SK-N-SH (cell line): ENCODE measurements around the gene MGRN1. TPM values are rescaled to one million over a fixed set of nuclear protein-coding genes. Genes with fewer than 3 reads are reported as not detected.
A peak's percentile ranks its signal among the peaks of the same experiment; 100 is the strongest.
"Not testable (repeated sequence)": the region's sequence is repeated elsewhere in the genome, so short reads cannot be mapped to it uniquely, and the experiment has no call there.

Source experiments
- CTCF ChIA-PET: fragments of 300-600, 350-600 bp; formaldehyde crosslinking; extraction: SDS; loops from one replicate; lab custom pipeline; 2021; lab: Yijun Ruan, JAX
- POLR2A ChIA-PET: fragments of 350-600 bp; sonication (Branson Sonifier 250); formaldehyde crosslinking; extraction: SDS; loops from one replicate; lab custom pipeline; 2020; ENCODE audit warnings: antibody characterized with exemption, inconsistent platforms; lab: Yijun Ruan, JAX
- DNase-seq: peaks from one replicate; pipeline ENCODE4 v3.0.0; 2012
- H2AFZ ChIP-seq: fragments of 200-600 bp; sonication (generic); 2 replicates; pipeline ENCODE4 v1.8.1; 2016; ENCODE audit warnings: antibody characterized with exemption, mild to moderate bottlenecking, low read depth
- H3F3A ChIP-seq: fragments of 200-600 bp; sonication (generic); replicated peaks from 2 replicates; pipeline ENCODE3; 2016; ENCODE audit warnings: antibody characterized with exemption, mild to moderate bottlenecking; ENCODE audit not compliant: insufficient read depth
- H3K27ac ChIP-seq, 2 experiments: fragments of 200-500 bp in 1 of 2; fragments of 200-600 bp in 1 of 2; sonication (Bioruptor generic) in 1 of 2; sonication (generic), shearing (Covaris generic) in 1 of 2; 2 replicates each; pipeline versions ENCODE4 v1.5.1 to v1.6.1; 2014 to 2016; ENCODE audit warnings: low read depth in 2 of 2, inconsistent platforms in 1 of 2, low read length in 1 of 2, mild to moderate bottlenecking in 1 of 2, mixed read lengths in 1 of 2
- H3K27me3 ChIP-seq: fragments of 200-600 bp; sonication (generic), shearing (Covaris generic); 2 replicates; pipeline ENCODE4 v1.6.1; 2016; ENCODE audit warnings: mixed run types; ENCODE audit not compliant: insufficient read depth
- H3K36me3 ChIP-seq, 2 experiments: fragments of 200-500 bp in 1 of 2; fragments of 200-600 bp in 1 of 2; sonication (Bioruptor generic) in 1 of 2; sonication (generic) in 1 of 2; replicated peaks in 1 of 2; 2 replicates each; pipeline versions ENCODE3 to v1.5.1; 2014 to 2016; ENCODE audit warnings: low read length in 1 of 2, mild to moderate bottlenecking in 1 of 2; ENCODE audit not compliant: insufficient read depth in 2 of 2, control insufficient read depth in 1 of 2
- H3K4me1 ChIP-seq, 2 experiments: fragments of 200-500 bp in 1 of 2; fragments of 200-600 bp in 1 of 2; sonication (Bioruptor generic) in 1 of 2; sonication (generic), shearing (Covaris generic) in 1 of 2; 2 replicates each; pipeline versions ENCODE4 v1.5.1 to v1.6.1; 2014 to 2016; ENCODE audit warnings: low read depth in 1 of 2, low read length in 1 of 2, mixed run types in 1 of 2; ENCODE audit not compliant: insufficient read depth in 2 of 2, control insufficient read depth in 1 of 2
- H3K4me2 ChIP-seq: fragments of 200-600 bp; sonication (generic), shearing (Covaris generic); 2 replicates; pipeline ENCODE4 v1.6.1; 2017; ENCODE audit warnings: mixed run types
- H3K4me3 ChIP-seq, 2 experiments: fragments of 200-500 bp in 1 of 2; fragments of 200-600 bp in 1 of 2; sonication (Bioruptor generic) in 1 of 2; sonication (generic), shearing (Covaris generic) in 1 of 2; 2 replicates each; pipeline versions ENCODE4 v1.5.1 to v1.8.1; 2014 to 2016; ENCODE audit warnings: low read depth in 2 of 2, inconsistent platforms in 1 of 2, low read length in 1 of 2, mild to moderate bottlenecking in 1 of 2, mixed read lengths in 1 of 2, moderate library complexity in 1 of 2
- H3K79me2 ChIP-seq: fragments of 200-600 bp; sonication (generic); 2 replicates; pipeline ENCODE4 v1.8.1; 2017; ENCODE audit warnings: mild to moderate bottlenecking; ENCODE audit not compliant: insufficient read depth
- H3K9ac ChIP-seq: fragments of 200-600 bp; sonication (generic); 2 replicates; pipeline ENCODE4 v1.6.1; 2017; ENCODE audit warnings: mixed run types
- H3K9me2 ChIP-seq: fragments of 200-600 bp; sonication (generic); 2 replicates; pipeline ENCODE4 v1.6.1; 2017; ENCODE audit warnings: mixed run types
- H3K9me3 ChIP-seq: fragments of 200-600 bp; sonication (generic); 2 replicates; pipeline ENCODE4 v1.6.1; 2017; ENCODE audit warnings: mixed run types, mild to moderate bottlenecking, moderate library complexity
- H4K20me1 ChIP-seq: fragments of 200-600 bp; sonication (generic); 2 replicates; pipeline ENCODE4 v1.6.1; 2017; ENCODE audit warnings: mild to moderate bottlenecking, mixed run types; ENCODE audit not compliant: insufficient read depth
- CHD2 ChIP-seq: fragments of 150-350 bp; IDR thresholded peaks from 2 replicates; pipeline ENCODE4 v1.6.1; 2018; ENCODE audit warnings: low read length; ENCODE audit not compliant: partially characterized antibody
- ELF1 ChIP-seq: IDR thresholded peaks from 2 replicates; pipeline ENCODE4 v1.4.0; 2012
- FOSL2 ChIP-seq: IDR thresholded peaks from 2 replicates; pipeline ENCODE4 v1.4.0; 2012; ENCODE audit warnings: low read depth, mild to moderate bottlenecking, moderate library complexity, borderline replicate concordance
- FOXM1 ChIP-seq: IDR thresholded peaks from 2 replicates; pipeline ENCODE4 v1.4.0; 2012; ENCODE audit warnings: low read depth, mild to moderate bottlenecking
- JUND ChIP-seq: IDR thresholded peaks from 2 replicates; pipeline ENCODE4 v1.4.0; 2012
- MEF2A ChIP-seq: IDR thresholded peaks from 2 replicates; pipeline ENCODE4 v1.4.0; 2012; ENCODE audit warnings: low read depth, borderline replicate concordance
- NFIC ChIP-seq: IDR thresholded peaks from 2 replicates; pipeline ENCODE4 v1.4.0; 2012; ENCODE audit warnings: borderline replicate concordance
- RAD21 ChIP-seq: IDR thresholded peaks from 2 replicates; pipeline ENCODE4 v1.6.1; 2012; ENCODE audit warnings: mild to moderate bottlenecking, low read length
- RFX5 ChIP-seq: IDR thresholded peaks from 2 replicates; pipeline ENCODE4 v1.6.1; 2012; ENCODE audit warnings: mild to moderate bottlenecking, improper control_type of control experiment, low read length
- RXRA ChIP-seq: IDR thresholded peaks from 2 replicates; pipeline ENCODE4 v1.4.0; 2012; ENCODE audit warnings: low read depth, mild to moderate bottlenecking, borderline replicate concordance
- SIN3A ChIP-seq: IDR thresholded peaks from 2 replicates; pipeline ENCODE4 v1.6.1; 2012; ENCODE audit warnings: low read depth, mild to moderate bottlenecking, low read length, moderate library complexity, borderline replicate concordance
- TEAD4 ChIP-seq: IDR thresholded peaks from 2 replicates; pipeline ENCODE4 v1.4.0; 2012; ENCODE audit warnings: mild to moderate bottlenecking, borderline replicate concordance; ENCODE audit not compliant: insufficient read depth
- WGBS: methylation state at CpG from one replicate; pipeline ENCODE4 v1.1.6; 2017; ENCODE audit warnings: low lambda C conversion rate; 5-methylcytosine and 5-hydroxymethylcytosine counted together
- polyA plus RNA-seq, 3 experiments: library from polyadenylated mRNA; depleted of rRNA; stranded (reverse); fragments of >200 nt; gene quantifications; 2 replicates each; pipeline ENCODE4 v1.2.3, GENCODE V29; 2012
- TF ChIP-seq, protein P1 (sequence below): fragments of 200-600 bp; sonication (generic); IDR thresholded peaks from 2 replicates; pipeline ENCODE4 v1.6.1; 2017; ENCODE audit warnings: antibody characterized with exemption, mild to moderate bottlenecking, moderate library complexity
- TF ChIP-seq, protein P2 (sequence below): fragments of 150-350 bp; IDR thresholded peaks from 2 replicates; pipeline ENCODE4 v1.6.1; 2016; ENCODE audit warnings: mild to moderate bottlenecking, low read depth, low read length
- TF ChIP-seq, protein P3 (sequence below): IDR thresholded peaks from 2 replicates; pipeline ENCODE4 v1.4.0; 2012; ENCODE audit warnings: low read depth, borderline replicate concordance
- TF ChIP-seq, protein P4 (sequence below): IDR thresholded peaks from 2 replicates; pipeline ENCODE4; 2012

Gene MGRN1
- polyA plus RNA-seq, 1 of the 3 experiments (the other 2 are of a cell fraction) = 13.3 TPM

DNA sequence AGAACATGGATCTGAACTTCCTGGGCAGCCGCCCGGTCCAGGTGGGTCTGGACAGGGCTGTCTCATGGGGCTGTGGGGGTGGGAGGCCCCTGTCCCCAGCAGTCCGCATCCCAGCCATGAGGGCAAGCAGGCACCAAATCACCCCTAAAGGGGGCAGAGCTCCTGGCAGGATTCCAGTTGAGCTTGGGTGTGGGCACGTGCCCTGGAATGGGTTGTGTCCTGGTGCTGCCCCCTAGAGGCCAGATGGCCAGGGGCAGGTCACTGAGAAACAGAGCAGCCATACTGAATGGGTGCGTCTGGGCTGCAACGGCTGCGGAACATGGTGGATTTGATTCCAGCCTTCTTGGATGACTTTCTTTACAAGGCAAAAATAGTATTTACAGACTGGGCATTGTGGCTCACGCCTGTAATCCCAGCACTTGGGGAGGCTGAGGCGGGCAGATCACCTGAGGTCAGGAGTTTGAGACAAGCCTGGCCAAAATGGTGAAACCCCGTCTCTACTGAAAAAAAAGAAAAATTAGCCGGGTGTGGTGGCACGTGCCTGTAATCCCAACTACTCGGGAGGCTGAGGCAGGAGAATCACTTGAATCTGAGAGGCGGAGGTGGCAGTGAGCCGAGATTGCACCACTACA, 25.9 kb downstream of the MGRN1 start:
- H3F3A ChIP-seq, H3K4me1 ChIP-seq, H3K9me2 ChIP-seq, H3K4me3 ChIP-seq, H3K27me3 ChIP-seq, H3K9me3 ChIP-seq, H3K9ac ChIP-seq, H2AFZ ChIP-seq, H3K27ac ChIP-seq, POLR2A ChIA-PET, H3K4me2 ChIP-seq: not testable (repeated sequence)
- WGBS = 95% methylated on average over 12 of the region's 15 CpGs
- peaks cover 40% of the 10 kb centered on the region for H4K20me1 ChIP-seq
- peaks cover 42% of the 10 kb centered on the region for H3K79me2 ChIP-seq
- H3K36me3 ChIP-seq = peaks cover 12 to 29% of the 10 kb centered on the region in 2 experiments
- CTCF ChIA-PET = interaction anchor here (0.6 to 2.8 kb wide), 9 partner anchors 10 to 44 kb away, joined by 3 to 16 read pairs (median 4); partner anchors contain the start of gene MGRN1
- TF ChIP-seq, protein P1, sequence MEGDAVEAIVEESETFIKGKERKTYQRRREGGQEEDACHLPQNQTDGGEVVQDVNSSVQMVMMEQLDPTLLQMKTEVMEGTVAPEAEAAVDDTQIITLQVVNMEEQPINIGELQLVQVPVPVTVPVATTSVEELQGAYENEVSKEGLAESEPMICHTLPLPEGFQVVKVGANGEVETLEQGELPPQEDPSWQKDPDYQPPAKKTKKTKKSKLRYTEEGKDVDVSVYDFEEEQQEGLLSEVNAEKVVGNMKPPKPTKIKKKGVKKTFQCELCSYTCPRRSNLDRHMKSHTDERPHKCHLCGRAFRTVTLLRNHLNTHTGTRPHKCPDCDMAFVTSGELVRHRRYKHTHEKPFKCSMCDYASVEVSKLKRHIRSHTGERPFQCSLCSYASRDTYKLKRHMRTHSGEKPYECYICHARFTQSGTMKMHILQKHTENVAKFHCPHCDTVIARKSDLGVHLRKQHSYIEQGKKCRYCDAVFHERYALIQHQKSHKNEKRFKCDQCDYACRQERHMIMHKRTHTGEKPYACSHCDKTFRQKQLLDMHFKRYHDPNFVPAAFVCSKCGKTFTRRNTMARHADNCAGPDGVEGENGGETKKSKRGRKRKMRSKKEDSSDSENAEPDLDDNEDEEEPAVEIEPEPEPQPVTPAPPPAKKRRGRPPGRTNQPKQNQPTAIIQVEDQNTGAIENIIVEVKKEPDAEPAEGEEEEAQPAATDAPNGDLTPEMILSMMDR = peak; percentile 78
- TF ChIP-seq RAD21 = peak; percentile 33
- TF ChIP-seq NFIC = peak; percentile 39
- DNase-seq = peak; percentile 86

DNA sequence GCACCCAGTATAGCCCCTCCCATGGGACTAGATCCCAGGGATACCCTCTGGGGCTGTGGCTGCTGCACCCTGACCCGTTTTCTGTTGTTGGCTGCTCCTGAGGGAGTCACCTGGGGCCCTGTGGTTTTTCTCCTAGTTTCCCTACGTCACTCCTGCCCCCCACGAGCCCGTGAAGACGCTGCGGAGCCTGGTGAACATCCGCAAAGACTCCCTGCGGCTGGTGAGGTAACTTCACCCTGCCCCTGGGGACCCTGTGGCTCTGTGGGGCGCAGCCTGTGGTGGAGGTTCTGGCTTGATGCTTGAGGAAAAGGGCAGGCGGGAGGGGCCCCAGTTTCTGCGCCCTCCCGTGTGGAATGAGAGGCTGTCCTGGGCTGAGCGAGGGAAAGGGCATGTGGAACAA, 27.2 kb downstream of the MGRN1 start:
- no peaks in the 10 kb centered on the region for H3K27me3 ChIP-seq
- H4K20me1 ChIP-seq = peaks cover 29% of the 10 kb centered on the region
- ChIA-PET CTCF (interaction anchor here (0.8 to 2.8 kb wide), 6 partner anchors 9 to 67 kb away, joined by 3 to 16 read pairs (median 5); partner anchors contain the start of gene MGRN1), POLR2A (no interaction called here)
- no peaks in the 10 kb centered on the region for H3K9me2 ChIP-seq
- no peak overlapping the region for H3K9ac ChIP-seq
- H3K9me3 ChIP-seq = no peaks in the 10 kb centered on the region
- no peaks in the 10 kb centered on the region for H3F3A ChIP-seq
- peaks cover 30% of the 10 kb centered on the region for H3K79me2 ChIP-seq
- H3K4me1 ChIP-seq = no peaks in the 10 kb centered on the region
- peaks cover 16 to 36% of the 10 kb centered on the region in 2 experiments for H3K36me3 ChIP-seq
- no peak overlapping the region for H3K27ac ChIP-seq
- H3K4me3 ChIP-seq = no peak overlapping the region
- 95% methylated on average over 13 of the region's 13 CpGs for WGBS
- H3K4me2 ChIP-seq = no peak overlapping the region
- DNase-seq = no peak
- H2AFZ ChIP-seq = no peak overlapping the region
- TF ChIP-seq RXRA (no peak), RFX5 (no peak), FOXM1 (no peak), ELF1 (no peak), CHD2 (no peak), SIN3A (no peak), FOSL2 (no peak), JUND (no peak), NFIC (no peak), MEF2A (no peak), TEAD4 (no peak)
- TF ChIP-seq, protein P2, sequence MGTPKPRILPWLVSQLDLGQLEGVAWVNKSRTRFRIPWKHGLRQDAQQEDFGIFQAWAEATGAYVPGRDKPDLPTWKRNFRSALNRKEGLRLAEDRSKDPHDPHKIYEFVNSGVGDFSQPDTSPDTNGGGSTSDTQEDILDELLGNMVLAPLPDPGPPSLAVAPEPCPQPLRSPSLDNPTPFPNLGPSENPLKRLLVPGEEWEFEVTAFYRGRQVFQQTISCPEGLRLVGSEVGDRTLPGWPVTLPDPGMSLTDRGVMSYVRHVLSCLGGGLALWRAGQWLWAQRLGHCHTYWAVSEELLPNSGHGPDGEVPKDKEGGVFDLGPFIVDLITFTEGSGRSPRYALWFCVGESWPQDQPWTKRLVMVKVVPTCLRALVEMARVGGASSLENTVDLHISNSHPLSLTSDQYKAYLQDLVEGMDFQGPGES = no peak
- TF ChIP-seq, protein P1 = no peak
- TF ChIP-seq, protein P3, sequence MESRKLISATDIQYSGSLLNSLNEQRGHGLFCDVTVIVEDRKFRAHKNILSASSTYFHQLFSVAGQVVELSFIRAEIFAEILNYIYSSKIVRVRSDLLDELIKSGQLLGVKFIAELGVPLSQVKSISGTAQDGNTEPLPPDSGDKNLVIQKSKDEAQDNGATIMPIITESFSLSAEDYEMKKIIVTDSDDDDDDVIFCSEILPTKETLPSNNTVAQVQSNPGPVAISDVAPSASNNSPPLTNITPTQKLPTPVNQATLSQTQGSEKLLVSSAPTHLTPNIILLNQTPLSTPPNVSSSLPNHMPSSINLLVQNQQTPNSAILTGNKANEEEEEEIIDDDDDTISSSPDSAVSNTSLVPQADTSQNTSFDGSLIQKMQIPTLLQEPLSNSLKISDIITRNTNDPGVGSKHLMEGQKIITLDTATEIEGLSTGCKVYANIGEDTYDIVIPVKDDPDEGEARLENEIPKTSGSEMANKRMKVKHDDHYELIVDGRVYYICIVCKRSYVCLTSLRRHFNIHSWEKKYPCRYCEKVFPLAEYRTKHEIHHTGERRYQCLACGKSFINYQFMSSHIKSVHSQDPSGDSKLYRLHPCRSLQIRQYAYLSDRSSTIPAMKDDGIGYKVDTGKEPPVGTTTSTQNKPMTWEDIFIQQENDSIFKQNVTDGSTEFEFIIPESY = no peak
- TF ChIP-seq, protein P4, sequence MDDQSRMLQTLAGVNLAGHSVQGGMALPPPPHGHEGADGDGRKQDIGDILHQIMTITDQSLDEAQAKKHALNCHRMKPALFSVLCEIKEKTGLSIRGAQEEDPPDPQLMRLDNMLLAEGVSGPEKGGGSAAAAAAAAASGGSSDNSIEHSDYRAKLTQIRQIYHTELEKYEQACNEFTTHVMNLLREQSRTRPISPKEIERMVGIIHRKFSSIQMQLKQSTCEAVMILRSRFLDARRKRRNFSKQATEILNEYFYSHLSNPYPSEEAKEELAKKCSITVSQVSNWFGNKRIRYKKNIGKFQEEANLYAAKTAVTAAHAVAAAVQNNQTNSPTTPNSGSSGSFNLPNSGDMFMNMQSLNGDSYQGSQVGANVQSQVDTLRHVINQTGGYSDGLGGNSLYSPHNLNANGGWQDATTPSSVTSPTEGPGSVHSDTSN = no peak
- TF ChIP-seq, all 33 proteins: peak for 0
